ENCODE measurements around the gene CAPN15. TPM values are rescaled to one million over a fixed set of nuclear protein-coding genes. Genes with fewer than 3 reads are reported as not detected.

CAPN15 gene
- total RNA-seq, 1 experiment from 2014 or later: 91.2 TPM

DNA sequence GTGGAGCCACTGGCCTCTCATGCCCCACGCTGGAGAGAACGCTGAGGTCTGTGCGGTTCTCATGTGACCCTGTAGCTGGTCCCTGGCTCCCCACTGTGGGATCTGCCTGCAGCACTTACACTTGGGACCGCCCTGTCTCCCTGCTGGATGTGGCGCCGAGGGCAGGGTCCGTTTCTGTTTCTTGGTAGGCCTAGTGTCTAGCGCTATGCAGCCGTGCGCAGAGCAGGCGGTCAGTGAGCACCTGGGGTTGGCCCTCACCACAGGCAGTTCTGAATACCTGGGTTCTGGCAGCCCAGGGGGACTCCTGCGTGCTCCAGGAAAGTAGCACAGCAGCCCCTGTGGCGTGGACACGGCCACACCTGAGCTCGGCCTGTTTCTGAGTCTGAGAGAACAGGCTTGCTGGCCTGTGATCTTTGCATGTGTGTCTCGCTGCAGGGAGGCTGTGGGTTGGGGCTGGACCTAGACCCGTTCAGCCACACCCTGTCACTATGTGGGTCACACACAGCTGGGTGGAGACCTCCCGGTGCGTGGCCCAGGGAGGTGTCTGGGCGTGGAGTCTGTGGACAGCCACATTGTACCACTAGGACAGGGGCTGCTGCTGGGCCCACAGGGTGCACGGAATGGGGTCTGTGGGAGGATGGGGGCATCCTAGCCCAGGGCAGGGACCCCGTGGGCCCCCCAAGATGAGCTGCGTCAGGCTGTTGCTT is 2.8 kb downstream of the CAPN15 start:
- no peak overlapping the region for H3K4me3 ChIP-seq (ENCODE audit: low read depth, low read length, poor library complexity, severe bottlenecking)
- no peaks in the 10 kb centered on the region for H3K9me3 ChIP-seq (ENCODE audit: low read depth, low read length, poor library complexity, severe bottlenecking)
- intact Hi-C loops (cut with micrococcal nuclease; ENCODE audit: unreplicated experiment): no loop called here
- no peak for DNase-seq (ENCODE audit: low spot score)
- BruUV-seq (replicated peaks): no TSS peak
- H3K36me3 ChIP-seq (ENCODE audit: insufficient read depth, low read length, poor library complexity, severe bottlenecking): peaks cover 3% of the 10 kb centered on the region
- ChIA-PET CTCF (no interaction called here), POLR2A (ENCODE audit: low non-redundant PET) (no interaction called here)
- no peak overlapping the region for H3K27ac ChIP-seq (ENCODE audit: low read depth, low read length, poor library complexity, severe bottlenecking)
- peaks cover 7% of the 10 kb centered on the region for H3K4me1 ChIP-seq (ENCODE audit: insufficient read depth, low read length, poor library complexity, severe bottlenecking)
- no peaks in the 10 kb centered on the region for H3K27me3 ChIP-seq (replicated peaks; ENCODE audit: insufficient read depth, low read depth, low read length, poor library complexity)
- no peak for TF ChIP-seq EZH2 (IDR thresholded peaks at IDR 0.05; ENCODE audit: borderline replicate concordance, low read depth, low read length, poor library complexity, severe bottlenecking)
- TF ChIP-seq, protein P1, sequence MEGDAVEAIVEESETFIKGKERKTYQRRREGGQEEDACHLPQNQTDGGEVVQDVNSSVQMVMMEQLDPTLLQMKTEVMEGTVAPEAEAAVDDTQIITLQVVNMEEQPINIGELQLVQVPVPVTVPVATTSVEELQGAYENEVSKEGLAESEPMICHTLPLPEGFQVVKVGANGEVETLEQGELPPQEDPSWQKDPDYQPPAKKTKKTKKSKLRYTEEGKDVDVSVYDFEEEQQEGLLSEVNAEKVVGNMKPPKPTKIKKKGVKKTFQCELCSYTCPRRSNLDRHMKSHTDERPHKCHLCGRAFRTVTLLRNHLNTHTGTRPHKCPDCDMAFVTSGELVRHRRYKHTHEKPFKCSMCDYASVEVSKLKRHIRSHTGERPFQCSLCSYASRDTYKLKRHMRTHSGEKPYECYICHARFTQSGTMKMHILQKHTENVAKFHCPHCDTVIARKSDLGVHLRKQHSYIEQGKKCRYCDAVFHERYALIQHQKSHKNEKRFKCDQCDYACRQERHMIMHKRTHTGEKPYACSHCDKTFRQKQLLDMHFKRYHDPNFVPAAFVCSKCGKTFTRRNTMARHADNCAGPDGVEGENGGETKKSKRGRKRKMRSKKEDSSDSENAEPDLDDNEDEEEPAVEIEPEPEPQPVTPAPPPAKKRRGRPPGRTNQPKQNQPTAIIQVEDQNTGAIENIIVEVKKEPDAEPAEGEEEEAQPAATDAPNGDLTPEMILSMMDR (conservative IDR thresholded peaks at IDR 0.05; ENCODE audit: low read depth, low read length): no peak

DNA sequence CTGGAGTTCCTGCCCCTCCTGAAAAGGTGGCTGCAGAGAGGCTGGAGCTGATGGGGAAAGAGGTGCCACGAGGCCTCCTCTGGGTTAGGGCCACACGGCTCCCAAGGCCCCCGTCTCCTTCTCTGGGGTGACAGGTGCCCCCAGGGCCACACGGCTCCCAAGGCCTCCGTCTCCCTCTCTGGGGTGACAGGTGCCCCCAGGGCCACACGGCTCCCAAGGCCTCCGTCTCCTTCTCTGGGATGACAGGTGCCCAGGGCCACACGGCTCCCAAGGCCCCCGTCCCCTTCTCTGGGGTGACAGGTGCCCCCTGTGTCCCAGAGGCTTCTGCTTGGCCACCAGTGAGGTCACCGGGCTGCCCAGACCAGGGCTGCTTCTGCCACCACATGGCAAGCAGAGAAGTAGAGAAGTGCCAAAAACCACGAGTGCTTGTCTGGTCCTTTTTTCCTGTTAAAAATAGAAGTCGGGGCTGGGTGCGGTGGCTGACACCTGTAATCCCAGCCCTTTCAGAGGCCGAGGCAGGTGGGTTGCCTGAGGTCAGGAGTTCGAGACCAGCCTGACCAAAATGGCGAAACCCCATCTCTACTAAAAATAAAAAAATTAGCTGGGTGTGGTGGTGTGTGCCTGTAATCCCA is 4.1 kb downstream of the CAPN15 start:
- DNase-seq (ENCODE audit: low spot score): no peak
- Histone ChIP-seq H3K27me3 (replicated peaks; ENCODE audit: insufficient read depth, low read depth, low read length, poor library complexity) (no peaks in the 10 kb centered on the region), H3K4me1 (ENCODE audit: insufficient read depth, low read length, poor library complexity, severe bottlenecking) (no peaks in the 10 kb centered on the region), H3K4me3 (ENCODE audit: low read depth, low read length, poor library complexity, severe bottlenecking) (no peak overlapping the region), H3K36me3 (ENCODE audit: insufficient read depth, low read length, poor library complexity, severe bottlenecking) (no peaks in the 10 kb centered on the region), H3K9me3 (ENCODE audit: low read depth, low read length, poor library complexity, severe bottlenecking) (no peaks in the 10 kb centered on the region), H3K27ac (ENCODE audit: low read depth, low read length, poor library complexity, severe bottlenecking) (no peak overlapping the region)
- POLR2A ChIA-PET (ENCODE audit: low non-redundant PET): no interaction called here
- CTCF ChIA-PET: interaction anchor here (0.6 kb wide), 2 partner anchors 16 to 434 kb away, joined by 5 to 6 read pairs; no protein-coding TSS in a partner anchor
- no TSS peak for BruUV-seq (replicated peaks)
- TF ChIP-seq, protein P1 (conservative IDR thresholded peaks at IDR 0.05; ENCODE audit: low read depth, low read length): no peak
- no peak for TF ChIP-seq EZH2 (IDR thresholded peaks at IDR 0.05; ENCODE audit: borderline replicate concordance, low read depth, low read length, poor library complexity, severe bottlenecking)
- intact Hi-C loops (cut with micrococcal nuclease; ENCODE audit: unreplicated experiment): no loop called here

DNA sequence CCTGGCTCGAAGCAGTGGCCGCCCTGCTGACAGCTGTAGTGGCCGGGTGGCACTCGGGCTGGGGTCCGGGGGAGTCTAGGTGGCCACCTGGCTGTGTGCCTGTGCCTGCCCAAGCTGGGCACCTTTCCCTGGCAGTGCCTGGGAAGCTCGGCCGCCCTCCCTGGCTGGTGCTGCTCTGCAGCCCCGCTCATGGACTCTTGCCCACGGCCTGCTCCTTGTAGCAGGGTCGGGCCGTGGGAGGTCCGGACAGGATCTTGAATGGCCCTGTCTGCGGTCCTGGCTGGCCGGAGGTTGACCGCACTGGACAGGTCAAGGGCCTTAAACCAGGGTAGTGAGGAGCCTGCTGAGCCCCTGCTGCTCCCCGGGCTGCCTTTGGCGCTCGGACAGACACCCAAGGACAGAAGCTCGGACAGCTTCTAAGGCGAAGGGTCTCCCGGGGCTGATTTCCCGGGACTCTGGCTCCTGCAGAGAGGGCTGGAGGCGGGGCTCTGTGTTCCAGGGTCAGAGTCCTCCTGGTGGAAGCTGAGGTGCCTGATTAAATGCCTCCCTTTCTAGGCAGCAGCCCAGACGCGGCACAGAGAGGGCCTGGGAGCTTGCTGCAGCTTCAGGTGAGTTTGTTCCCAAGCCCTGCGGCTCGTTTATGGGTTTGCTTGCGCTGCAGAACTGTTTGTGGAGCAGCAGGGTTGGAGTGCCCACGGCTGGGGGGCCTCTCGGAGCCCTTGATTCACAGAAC is 6.0 kb downstream of the CAPN15 start:
- no peaks in the 10 kb centered on the region for H3K4me1 ChIP-seq (ENCODE audit: insufficient read depth, low read length, poor library complexity, severe bottlenecking)
- no peak for TF ChIP-seq EZH2 (IDR thresholded peaks at IDR 0.05; ENCODE audit: borderline replicate concordance, low read depth, low read length, poor library complexity, severe bottlenecking)
- TF ChIP-seq, protein P1 (conservative IDR thresholded peaks at IDR 0.05; ENCODE audit: low read depth, low read length): no peak
- DNase-seq (ENCODE audit: low spot score): no peak
- H3K9me3 ChIP-seq (ENCODE audit: low read depth, low read length, poor library complexity, severe bottlenecking): no peaks in the 10 kb centered on the region
- ChIA-PET CTCF (no interaction called here), POLR2A (ENCODE audit: low non-redundant PET) (no interaction called here)
- BruUV-seq (replicated peaks): no TSS peak
- no peaks in the 10 kb centered on the region for H3K36me3 ChIP-seq (ENCODE audit: insufficient read depth, low read length, poor library complexity, severe bottlenecking)
- no peak overlapping the region for H3K27ac ChIP-seq (ENCODE audit: low read depth, low read length, poor library complexity, severe bottlenecking)
- intact Hi-C loops (cut with micrococcal nuclease; ENCODE audit: unreplicated experiment): no loop called here
- no peaks in the 10 kb centered on the region for H3K27me3 ChIP-seq (replicated peaks; ENCODE audit: insufficient read depth, low read depth, low read length, poor library complexity)
- H3K4me3 ChIP-seq (ENCODE audit: low read depth, low read length, poor library complexity, severe bottlenecking): no peak overlapping the region

Data from A673 (cell line).